Head of caudate nucleus (tissue), 42 donors: ENCODE data around the gene RARS2.
"Not testable (repeated sequence)": the region's sequence is repeated elsewhere in the genome, so short reads cannot be mapped to it uniquely, and the experiment has no call there.

ENCODE experiments used
- DNase-seq, 42 donors: peaks; one replicate each; pipeline versions ENCODE4 v3.0.0 to v3.0.0-alpha.2; 2020 to 2021; ENCODE audit warnings: mixed read lengths in 7 of 42
- intact Hi-C: fragments of 100-400 bp; cut with DNase I; formaldehyde crosslinking; loops from one replicate; pipeline ENCODE4 v1.15.0; 2022

Gene RARS2

DNA sequence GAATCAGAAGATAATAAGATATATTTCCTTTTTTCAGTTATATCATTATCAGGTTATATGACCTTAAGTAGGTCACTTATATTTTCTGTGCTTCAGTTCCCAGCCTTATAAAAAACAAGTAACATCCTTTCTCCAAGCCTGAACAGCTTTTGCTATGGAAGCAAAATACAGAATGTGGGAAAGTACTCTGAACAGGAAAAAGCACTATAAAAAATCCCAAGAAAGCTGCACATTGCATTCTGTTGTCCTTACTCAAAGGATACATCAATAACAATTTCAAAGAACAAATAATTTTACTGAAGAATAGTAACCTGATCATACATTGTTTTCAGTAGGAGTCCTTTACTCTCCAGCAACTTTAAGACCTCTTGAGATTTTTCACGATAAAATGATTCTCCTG lies 60.6 kb downstream of the RARS2 start:
- intact Hi-C loops: no loop called here
- DNase-seq: no peak

DNA sequence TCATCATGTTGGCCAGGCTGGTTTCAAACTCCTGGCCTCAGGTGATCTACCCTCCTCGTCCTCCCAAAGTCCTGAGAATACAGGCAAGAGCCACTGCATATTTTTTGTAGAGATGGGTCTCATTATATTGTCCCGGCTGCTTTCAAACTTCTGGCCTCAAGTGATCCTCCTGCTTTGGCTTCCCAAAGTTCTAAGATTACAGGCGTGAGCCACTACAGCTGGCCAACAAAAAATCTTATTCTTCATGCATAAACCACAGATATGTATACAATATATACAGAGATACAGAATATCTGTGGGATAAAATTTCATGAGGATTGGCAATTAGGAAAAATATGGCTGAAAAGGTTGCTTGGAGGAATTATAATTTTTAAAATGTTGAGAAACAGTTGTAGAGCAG lies 67.1 kb downstream of the RARS2 start:
- DNase-seq: no peak
- intact Hi-C loops: no loop called here

DNA sequence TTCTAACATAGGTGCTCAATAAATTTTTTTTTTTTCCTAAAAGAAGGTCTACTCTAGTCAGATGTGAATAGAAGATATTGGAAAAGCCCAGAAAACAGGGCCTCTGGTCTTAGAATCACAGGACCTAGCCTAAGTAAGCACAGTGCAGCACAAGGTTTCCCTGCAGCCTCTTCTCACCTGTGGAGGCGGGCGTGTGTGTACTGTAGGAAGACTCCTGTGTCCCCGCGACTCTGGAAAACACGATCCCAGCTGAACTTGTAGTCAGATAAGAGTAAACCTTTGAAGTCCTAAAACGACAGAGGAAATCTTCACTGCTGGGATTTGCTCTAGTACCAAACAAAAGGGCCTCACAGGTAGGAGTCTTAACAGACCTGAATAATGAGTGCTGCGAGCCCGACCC lies 71.3 kb downstream of the RARS2 start:
- peak in 22 of 42 donors; percentile 13 to 57 (median 22) for DNase-seq
- intact Hi-C loops: no loop called here

DNA sequence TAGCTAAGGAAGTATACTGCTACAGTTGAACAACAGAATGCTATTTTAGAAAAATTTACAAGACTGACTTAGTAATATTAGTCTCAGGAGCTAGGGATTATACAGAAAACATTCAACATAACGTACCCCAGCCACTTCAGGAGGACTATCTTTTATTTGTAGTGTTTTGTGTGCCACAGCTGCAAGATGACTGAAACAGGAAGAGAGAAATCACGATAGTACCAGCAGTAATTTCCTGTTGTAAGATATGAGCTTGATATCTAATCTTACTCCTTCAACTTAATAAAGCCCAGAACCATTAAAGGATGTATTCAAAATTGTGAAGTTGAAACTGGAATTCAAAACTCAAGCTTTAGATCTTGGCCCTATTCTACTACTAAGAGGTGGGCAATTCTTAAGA lies 75.0 kb downstream of the RARS2 start:
- DNase-seq: no peak
- intact Hi-C loops: no loop called here

DNA sequence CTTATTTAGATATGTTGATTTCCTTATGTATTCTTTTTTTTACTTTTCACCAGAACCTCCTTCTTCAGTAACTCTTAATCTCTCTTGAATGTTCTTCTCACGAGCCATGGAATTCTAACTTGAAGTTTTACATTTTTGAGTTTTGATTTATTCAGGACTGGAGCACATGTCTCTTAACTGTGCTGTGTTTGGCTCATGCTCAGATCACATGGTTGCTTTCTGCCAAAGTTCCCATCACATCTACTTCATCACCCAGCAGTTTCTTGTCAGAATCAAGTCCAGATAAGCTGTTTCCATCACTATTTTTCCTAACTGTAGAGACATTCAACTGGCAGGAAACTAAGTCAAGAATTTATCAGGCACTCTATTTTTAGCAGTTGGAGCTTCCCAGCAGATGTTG lies 85.3 kb downstream of the RARS2 start:
- no peak for DNase-seq
- intact Hi-C loops: no loop called here

DNA sequence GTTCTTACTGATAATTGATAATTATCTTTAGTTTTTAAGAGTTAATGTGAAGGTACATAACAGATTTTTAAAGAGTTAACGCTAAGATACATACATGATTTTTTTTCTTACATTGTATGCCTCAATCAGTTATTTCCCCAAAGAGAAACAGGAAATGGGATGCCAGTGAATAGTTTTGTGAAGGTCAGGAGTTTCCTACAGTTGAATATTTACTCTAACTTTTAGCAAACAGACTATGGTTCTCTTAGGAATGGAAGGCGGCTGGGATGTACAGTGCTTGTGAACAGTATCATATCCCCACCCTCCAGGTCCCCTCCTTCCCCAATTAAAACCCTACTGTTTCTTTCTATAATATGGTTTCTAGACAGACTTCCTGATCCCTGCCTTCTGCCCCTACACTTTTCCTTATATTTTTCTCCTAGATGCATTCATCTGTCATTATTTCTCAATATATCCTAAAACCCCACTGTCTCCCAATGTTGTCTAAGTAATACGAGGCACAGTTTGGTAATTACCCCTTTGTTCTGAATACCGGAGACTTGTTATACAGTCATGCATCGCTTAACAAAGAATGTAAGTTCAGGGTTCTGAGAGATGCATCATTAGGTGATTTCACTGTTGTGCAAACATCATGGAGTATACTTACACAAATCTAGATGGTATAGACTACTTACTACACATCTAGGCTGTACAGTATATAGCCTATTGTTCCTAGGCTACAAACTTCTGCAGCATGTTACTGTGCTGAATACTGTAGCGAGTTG lies 87.8 kb downstream of the RARS2 start:
- DNase-seq: no peak
- intact Hi-C loops: no loop called here

DNA sequence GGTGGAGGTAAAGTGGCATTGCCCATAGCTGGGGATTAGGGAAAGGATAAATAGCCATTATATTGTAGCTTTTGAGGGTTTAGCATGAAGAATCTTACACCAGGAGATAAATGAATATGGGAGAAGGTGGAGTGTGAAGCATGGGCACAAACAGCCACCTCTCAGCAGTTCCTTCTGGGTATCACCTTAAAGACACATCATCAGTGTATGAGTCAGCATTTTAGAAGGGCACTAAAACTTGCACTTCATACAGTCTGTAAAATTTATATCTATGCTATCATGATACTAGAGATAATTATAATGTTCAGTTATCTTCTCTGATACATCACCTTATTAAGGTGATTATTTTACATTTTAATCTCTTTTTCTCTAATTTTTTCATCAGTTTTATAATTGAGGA lies 91.7 kb downstream of the RARS2 start:
- intact Hi-C loops: no loop called here

DNA sequence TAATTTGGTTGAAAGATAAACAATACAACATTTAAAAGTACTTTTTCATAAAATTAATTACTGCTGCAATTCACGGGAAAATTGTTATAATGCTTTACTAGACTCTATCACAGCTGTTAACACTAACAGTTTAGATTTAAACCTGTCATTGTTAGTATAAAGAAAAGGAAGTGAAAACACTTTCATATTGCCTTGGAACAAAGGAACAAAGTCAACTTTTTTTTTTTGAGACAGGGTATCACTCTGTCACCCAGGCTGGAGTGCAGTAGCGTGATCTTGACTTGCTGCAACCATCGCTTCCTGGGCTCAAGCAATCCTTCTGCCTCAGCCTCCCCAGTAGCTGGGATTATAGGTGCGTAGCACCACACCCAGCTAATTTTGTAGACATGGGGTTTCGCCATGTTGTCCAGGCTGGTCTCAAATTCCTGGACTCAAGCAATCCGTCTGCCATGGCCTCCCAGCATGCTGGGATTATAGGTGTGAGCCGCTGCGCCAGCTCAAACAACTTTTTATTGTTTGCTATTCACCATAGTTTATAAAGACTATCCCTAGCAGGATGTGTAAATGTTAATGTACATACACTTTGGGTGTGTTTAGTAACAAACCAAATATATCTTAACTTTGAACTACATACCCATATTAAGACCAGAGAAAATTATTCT lies 94.9 kb downstream of the RARS2 start:
- intact Hi-C loops: no loop called here
- DNase-seq: no peak

More for the DNA sequence above, 91.7 kb downstream of the RARS2 start:
- no peak for DNase-seq

DNA sequence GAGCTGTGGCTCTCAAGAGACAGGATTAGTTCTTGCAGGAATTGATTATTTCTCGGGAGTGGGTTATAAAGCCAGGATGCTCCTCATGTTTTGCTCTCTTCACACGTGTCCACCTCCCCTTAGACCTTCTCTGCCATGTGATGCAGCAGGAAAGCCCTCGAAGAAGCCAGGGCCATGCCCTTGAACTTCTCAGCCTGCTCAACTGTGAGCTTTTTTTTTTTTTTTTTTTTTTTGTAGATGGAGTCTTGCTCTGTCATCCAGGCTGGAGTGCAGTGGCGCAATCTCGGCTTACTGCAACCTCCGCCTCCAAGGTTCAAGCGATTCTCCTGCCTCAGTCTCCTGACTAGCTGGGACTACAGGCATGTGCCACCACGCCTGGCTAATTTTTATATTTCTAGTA lies 100.5 kb downstream of the RARS2 start:
- DNase-seq, intact Hi-C loops: not testable (repeated sequence)

DNA sequence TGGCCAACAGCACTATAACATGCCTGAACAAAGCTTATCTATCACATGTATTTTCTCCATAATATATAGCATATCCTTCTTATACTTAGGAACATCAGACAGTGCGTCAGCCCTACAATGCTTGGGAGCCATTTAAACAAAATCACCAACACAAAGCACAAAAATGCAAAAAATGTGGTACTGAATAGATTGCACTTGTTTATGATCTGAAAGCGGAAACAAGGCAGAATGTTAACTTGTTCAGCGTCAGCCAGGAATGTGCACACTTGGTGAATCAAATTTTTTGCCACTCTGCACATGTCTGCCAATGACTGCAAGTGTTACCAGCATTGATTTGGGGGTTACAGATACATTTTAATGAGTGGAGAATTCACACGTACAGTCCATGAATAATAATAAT lies 102.2 kb downstream of the RARS2 start:
- no peak for DNase-seq
- intact Hi-C loops: no loop called here

DNA sequence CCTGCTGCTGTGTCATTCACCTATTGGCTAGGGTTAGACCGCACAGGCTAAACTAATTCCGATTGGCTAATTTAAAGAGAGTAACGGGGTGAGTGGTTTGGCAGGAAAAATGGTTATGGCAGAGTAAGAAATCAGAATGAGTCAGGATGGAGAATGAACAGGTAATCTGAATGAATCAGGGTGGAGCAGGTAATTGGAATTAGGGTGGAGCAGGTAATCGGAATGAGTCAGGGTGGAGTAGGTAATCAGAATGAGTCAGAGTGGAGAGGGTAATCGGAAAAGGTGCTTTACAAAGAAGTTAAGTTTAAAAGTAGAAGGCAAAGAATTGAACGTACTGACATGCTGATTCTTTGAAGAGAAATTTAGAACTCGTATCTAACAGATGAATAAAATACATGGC lies 105.3 kb downstream of the RARS2 start:
- intact Hi-C loops: no loop called here
- peak in 1 of 42 donors; percentile 21 for DNase-seq

DNA sequence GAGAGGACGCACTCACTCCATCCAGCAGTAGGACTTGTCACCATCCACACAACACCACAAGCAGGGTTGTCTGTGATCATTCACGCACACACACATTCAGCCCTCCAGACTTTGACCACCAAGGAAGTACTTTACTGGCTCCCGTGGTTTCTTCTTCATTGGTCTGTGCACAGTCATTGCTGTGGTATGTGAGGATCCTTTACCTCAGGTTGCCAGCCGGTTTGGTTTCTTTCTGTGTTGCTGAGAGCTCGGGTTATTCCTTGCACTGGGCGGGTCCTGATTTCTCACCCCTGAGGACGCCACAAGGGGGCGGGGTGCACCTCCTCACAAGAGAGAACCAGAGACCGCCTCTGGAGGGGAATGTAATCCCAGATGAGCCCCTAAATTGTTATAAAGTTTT lies 105.9 kb downstream of the RARS2 start:
- intact Hi-C loops: no loop called here
- DNase-seq: peak in 1 of 42 donors; percentile 6

DNA sequence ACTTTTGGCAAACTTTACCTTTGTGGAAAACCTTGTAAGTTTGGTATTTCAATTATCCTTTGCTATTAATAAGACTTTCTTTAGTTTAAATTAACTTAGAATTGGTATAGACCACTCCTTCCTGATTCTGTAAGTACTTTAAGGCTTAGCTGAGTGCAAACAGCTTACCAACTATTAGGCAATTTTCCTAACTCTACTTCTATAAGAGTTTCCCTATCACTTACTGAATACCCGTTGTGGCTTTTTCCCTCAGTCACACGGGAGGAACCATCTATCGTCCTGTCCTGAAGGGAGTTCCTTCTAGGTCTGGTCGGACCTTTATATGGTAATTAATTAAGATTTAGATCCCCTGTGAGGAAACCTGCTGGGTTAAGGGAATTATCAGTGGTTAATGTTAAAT lies 107.4 kb downstream of the RARS2 start:
- DNase-seq: no peak
- intact Hi-C loops: no loop called here

DNA sequence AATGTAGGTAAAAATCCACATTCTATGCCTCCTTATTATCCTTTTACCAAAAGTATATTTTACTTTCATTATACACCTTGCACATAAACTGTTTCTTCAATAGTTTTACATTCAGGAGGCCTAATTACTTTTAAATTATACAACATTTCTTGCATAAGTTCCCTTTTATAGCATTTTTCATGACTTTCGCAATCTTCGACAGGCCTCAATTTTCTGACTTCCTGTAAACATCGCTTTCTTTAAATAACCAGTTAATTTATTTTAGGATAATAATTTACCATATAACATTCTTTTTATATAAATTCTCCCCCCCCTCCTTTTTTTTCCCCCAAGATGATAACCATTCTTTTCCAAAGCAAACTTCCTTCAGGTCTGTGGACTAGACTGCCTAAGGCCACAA lies 107.9 kb downstream of the RARS2 start:
- intact Hi-C loops: no loop called here
- no peak for DNase-seq

DNA sequence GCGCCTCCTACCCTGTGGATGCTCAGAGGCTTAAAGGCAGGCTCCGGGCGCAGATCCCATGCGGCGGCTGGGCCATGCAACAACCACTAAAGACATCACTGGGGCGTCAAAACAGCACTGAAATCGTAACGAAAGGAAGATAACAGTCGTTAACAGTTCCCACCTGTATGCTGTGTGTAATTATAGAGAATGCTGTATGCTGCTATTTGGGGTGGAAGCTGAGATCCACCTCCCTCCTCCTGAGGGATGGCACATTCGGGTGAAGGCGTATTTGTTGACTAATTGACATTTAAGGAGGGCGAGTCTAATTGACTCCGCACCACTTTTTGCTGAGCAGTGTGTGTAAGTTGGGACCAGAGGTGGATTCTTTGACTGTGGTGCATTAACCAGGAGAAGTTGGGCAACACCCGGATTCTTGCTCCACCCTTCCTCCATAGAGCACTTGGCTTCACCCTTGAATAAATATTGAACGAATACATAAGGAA lies 116.3 kb downstream of the RARS2 start:
- peak in 21 of 42 donors; percentile 1 to 83 (median 27) for DNase-seq
- intact Hi-C loops: loop anchor here (5.0 kb wide), 2 partner anchors 61 to 151 kb away; partner anchors contain the start of gene SMIM8

DNA sequence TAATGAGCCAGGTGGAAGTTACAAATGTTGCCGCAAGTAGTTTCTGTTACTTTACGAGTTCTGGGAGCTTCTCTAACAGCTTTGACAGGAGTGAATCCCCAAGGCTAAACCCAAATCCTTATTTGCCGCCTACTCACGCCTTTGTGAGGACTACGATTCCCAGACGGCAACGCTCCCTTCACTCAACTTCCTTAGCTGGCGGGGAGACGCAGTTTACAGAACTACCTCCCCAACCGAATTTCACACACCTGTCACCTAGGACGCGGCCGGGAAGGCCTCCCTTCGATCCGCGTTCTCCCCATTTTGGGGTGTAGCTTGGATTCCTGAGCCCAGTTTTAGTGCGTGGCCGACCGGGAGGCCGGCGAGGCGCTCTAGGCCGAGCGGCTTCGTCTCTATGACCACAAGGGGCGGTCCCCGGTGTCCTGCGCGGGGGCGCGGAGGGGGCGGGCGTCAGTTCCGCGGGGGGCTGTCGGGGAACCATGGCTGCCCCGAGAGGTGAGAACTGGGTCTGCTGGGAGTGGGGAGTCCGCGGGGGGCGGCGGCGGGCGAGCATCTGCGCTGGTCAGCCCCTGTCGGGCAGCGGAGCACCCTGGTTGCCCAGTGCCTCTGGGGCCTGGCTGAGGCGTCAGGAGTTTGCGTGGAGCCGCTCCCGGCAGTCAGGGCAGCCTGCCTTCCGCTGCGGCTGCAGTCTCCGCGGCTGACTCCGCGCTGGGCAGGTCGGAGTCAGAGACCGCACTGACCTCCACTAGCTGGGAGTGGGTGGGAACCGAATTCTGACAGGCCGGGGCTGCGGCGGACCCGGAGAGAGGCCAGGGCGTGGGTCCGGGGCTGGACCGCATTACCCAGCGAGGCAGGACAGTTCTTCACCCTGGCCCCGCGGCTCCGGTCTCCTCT lies 117.0 kb downstream of the RARS2 start, which contains the start of gene SLC35A1:
SLC35A1 (plus strand) TSS at position 450 of the 894 bp plus-strand sequence; CDS start at position 480, 30 bp downstream.
- intact Hi-C loops: loop anchor here (5.0 kb wide), 2 partner anchors 60 to 150 kb away; partner anchors contain the start of gene SMIM8
- peak; percentile 72 to 95 (median 90) for DNase-seq

DNA sequence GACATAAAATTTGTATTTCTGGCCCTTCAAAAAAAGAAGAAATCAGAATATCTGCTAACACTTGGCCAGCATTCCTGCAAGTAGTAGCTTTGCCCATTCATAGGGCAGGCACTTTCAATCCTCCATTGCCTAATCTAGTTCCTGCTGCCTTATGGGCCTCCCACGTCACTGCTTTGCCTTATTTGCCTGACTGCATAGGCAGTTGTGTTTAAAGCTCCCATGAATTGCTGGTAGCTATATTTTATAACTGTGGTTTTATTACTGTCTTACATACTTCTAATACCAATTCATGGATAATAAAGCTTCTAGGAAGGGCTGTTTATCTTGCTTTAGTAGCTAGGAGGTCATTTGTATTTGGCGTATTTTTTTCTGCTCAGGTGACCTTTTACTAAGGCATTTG lies 124.7 kb downstream of the RARS2 start:
- intact Hi-C loops: no loop called here
- DNase-seq: no peak
